Measurements from ENCODE around the gene CCP110.

DNA sequence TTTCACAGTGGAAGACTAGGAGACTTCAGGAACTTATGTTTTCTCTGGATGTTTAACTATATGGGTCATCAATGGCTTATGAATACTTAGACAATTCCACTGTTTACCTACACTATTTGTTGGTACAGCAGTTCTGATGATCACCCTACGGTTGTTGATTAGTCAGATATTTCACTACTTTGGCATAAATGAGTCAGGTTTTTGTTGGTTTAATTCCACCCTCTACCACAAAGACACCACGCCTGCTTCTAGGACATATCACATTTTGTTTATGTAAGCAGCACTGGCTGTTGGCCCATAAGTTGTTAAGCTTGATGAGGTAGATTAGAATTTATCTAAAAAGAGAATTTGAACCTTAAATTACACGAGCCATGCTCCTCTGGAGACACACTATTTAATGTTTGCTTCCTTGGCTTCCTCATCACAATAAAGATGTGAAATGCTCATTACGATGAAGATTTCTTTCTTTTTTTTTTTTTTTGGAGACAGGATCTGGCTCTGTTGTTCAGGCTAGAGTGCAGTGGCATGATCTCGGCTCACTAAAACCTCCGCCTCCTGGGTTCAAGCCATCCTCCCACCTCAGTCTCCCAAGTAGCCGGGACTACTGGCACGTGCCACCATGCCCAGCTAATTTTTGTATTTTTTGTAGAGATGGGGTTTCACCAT lies 6.2 kb upstream of the CCP110 start:
- no peak for TF ChIP-seq EZH2 (IDR thresholded peaks at IDR 0.05; ENCODE audit: borderline replicate concordance)
- TF ChIP-seq, protein P1, sequence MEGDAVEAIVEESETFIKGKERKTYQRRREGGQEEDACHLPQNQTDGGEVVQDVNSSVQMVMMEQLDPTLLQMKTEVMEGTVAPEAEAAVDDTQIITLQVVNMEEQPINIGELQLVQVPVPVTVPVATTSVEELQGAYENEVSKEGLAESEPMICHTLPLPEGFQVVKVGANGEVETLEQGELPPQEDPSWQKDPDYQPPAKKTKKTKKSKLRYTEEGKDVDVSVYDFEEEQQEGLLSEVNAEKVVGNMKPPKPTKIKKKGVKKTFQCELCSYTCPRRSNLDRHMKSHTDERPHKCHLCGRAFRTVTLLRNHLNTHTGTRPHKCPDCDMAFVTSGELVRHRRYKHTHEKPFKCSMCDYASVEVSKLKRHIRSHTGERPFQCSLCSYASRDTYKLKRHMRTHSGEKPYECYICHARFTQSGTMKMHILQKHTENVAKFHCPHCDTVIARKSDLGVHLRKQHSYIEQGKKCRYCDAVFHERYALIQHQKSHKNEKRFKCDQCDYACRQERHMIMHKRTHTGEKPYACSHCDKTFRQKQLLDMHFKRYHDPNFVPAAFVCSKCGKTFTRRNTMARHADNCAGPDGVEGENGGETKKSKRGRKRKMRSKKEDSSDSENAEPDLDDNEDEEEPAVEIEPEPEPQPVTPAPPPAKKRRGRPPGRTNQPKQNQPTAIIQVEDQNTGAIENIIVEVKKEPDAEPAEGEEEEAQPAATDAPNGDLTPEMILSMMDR (IDR thresholded peaks at IDR 0.05; ENCODE audit: poor library complexity) = no peak
